OCI-LY7 (cell line): Measurements from ENCODE around the gene EXOC6B.

Experiments used
- EZH2phosphoT487 ChIP-seq: fragments of 200-600 bp; sonication (generic); IDR thresholded peaks from 2 replicates; pipeline ENCODE4 v1.6.1; 2018; ENCODE audit warnings: low read depth, borderline replicate concordance, mild to moderate bottlenecking, mixed run types, antibody characterized with exemption, low read length, moderate library complexity, mixed read lengths
- TF ChIP-seq, protein P1 (sequence below): fragments of 200-600 bp; sonication (generic); conservative IDR thresholded peaks from 2 replicates; pipeline ENCODE4 v1.5.1; 2014; ENCODE audit warnings: mild to moderate bottlenecking, antibody characterized with exemption, low read length, moderate library complexity, mixed read lengths

DNA sequence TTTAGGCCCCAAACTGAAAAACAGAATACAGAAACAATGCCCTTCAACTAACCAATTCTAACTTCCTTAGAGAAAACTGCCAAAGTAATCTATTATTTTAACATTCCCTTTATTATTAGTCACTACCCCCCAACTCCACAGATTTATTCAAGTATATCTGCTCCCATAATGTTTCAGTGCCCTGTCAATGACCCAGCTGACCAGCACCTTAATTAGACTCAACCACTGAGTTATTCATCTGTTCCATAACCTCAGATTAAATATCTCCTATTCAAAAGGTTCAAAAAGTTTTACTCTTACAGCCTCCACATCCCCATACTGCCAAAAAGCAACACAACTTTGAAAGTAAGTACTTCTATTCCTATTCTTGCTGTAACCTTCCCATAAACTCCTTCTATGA, 202.4 kb downstream of the EXOC6B start:
- TF ChIP-seq, protein P1, sequence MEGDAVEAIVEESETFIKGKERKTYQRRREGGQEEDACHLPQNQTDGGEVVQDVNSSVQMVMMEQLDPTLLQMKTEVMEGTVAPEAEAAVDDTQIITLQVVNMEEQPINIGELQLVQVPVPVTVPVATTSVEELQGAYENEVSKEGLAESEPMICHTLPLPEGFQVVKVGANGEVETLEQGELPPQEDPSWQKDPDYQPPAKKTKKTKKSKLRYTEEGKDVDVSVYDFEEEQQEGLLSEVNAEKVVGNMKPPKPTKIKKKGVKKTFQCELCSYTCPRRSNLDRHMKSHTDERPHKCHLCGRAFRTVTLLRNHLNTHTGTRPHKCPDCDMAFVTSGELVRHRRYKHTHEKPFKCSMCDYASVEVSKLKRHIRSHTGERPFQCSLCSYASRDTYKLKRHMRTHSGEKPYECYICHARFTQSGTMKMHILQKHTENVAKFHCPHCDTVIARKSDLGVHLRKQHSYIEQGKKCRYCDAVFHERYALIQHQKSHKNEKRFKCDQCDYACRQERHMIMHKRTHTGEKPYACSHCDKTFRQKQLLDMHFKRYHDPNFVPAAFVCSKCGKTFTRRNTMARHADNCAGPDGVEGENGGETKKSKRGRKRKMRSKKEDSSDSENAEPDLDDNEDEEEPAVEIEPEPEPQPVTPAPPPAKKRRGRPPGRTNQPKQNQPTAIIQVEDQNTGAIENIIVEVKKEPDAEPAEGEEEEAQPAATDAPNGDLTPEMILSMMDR: no peak
- no peak for TF ChIP-seq EZH2phosphoT487
